Neural progenitor cell (in vitro differentiated cells): ENCODE measurements around the gene THUMPD2.

Experiments
- CTCF ChIP-seq: fragments of 200-600 bp; sonication (generic); IDR thresholded peaks from 2 replicates; pipeline ENCODE4 v1.5.1; 2017; ENCODE audit warnings: antibody characterized with exemption, mild to moderate bottlenecking
- EZH2 ChIP-seq: fragments of 200-600 bp; sonication (generic); IDR thresholded peaks from 2 replicates; pipeline ENCODE4 v1.6.1; 2017; ENCODE audit warnings: antibody characterized with exemption, mild to moderate bottlenecking, moderate library complexity

DNA sequence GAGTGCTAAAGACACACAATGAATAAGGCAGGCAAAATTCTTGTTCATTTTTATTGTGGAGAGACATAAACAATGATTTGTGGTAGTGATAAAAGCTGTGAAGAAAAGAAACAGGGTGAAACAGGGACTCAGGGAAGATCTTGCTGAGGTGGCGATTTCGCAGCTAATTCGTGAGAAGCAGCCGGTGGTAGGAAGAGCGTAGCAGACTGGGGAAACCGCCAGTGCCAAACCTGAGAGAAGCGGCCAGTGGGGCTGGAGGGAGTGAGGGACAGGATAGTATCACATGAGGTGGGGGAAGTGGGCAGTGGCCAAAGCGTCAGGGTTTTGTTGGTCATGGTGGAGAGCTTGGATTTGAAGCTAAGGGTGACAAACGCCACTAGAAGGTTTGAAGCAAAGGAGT lies 71.1 kb downstream of the THUMPD2 start:
- no peak for TF ChIP-seq CTCF
- no peak for TF ChIP-seq EZH2
